ENCODE measurements around the gene ACTA2. TPM values are rescaled to one million over a fixed set of nuclear protein-coding genes. Genes with fewer than 3 reads are reported as not detected.

Gene ACTA2
- total RNA-seq, 1 experiment from 2014 or later: 2.4 TPM

- Histone ChIP-seq H3K18ac (ENCODE audit: insufficient read length, low read depth, low read length) (no peak overlapping the region), H3K27ac (ENCODE audit: insufficient read length, low read depth, low read length) (no peak overlapping the region), H4K20me1 (ENCODE audit: control insufficient read depth, insufficient read depth, insufficient read length) (no peaks in the 10 kb centered on the region), H2AK5ac (ENCODE audit: insufficient read length, low read length) (no peak overlapping the region), H4K8ac (replicated peaks; ENCODE audit: insufficient read length, low read depth, low read length) (no peak overlapping the region), H3K9ac (ENCODE audit: extremely low read depth, insufficient read length, low read length) (no peak overlapping the region), H3K14ac (ENCODE audit: insufficient read depth, low read length) (no peak overlapping the region), H2BK12ac (ENCODE audit: insufficient read length, low read depth, low read length) (no peak overlapping the region), H3K23ac (ENCODE audit: insufficient read length, low read depth, low read length) (no peak overlapping the region), H2BK5ac (ENCODE audit: insufficient read length, low read length) (no peak overlapping the region), H3K79me2 (ENCODE audit: insufficient read depth, low read length) (no peaks in the 10 kb centered on the region), H2BK15ac (ENCODE audit: low read depth, low read length) (no peak overlapping the region), H2BK120ac (ENCODE audit: low read depth, low read length, poor library complexity, severe bottlenecking) (no peak overlapping the region), H3K4ac (ENCODE audit: low read depth, low read length) (no peak overlapping the region), H3K4me1 (ENCODE audit: insufficient read depth, low read length) (peaks cover 3% of the 10 kb centered on the region; the same call in 1 of the 2 replicates), H3K9me3 (ENCODE audit: control insufficient read depth, low read depth, low read length) (no peaks in the 10 kb centered on the region), H3K4me2 (ENCODE audit: insufficient read depth, insufficient read length, low read length) (no peak overlapping the region), H4K5ac (ENCODE audit: insufficient read length, low read depth, low read length) (no peak overlapping the region), H3K56ac (ENCODE audit: insufficient read length, low read depth, low read length) (no peak overlapping the region), H2AFZ (ENCODE audit: low read length) (no peak overlapping the region), H3K23me2 (ENCODE audit: insufficient read length, low read depth, low read length, poor library complexity, severe bottlenecking) (no peaks in the 10 kb centered on the region), H3K27me3 (ENCODE audit: insufficient read depth, low read length) (no peaks in the 10 kb centered on the region), H4K91ac (ENCODE audit: insufficient read length, low read depth, low read length) (no peak overlapping the region), H3T11ph (ENCODE audit: low read length) (no peak overlapping the region), H2BK20ac (ENCODE audit: low read depth, low read length, poor library complexity, severe bottlenecking) (no peak overlapping the region), H3K79me1 (ENCODE audit: insufficient read depth, low read depth, low read length, poor library complexity, severe bottlenecking) (no peaks in the 10 kb centered on the region)
- no peak for TF ChIP-seq CTCF (conservative IDR thresholded peaks at IDR 0.05)
- H3K27me3 Mint-ChIP-seq (ENCODE audit: low read depth): no peaks in the 10 kb centered on the region
- no peak for DNase-seq
- no peak overlapping the region for H3K27ac Mint-ChIP-seq
- no peak overlapping the region for H3K4me3 Mint-ChIP-seq
- WGBS (ENCODE audit: extremely low coverage, insufficient read length, low lambda C conversion rate): no CpG with 5 or more reads among the region's 3 CpGs
- no peaks in the 10 kb centered on the region for H3K9me3 Mint-ChIP-seq
- no peaks in the 10 kb centered on the region for H3K36me3 Mint-ChIP-seq (ENCODE audit: insufficient read depth in 1 of 3, low read depth in 3 of 3)
- peaks cover 16 to 18% of the 10 kb centered on the region in 2 experiments for H3K4me1 Mint-ChIP-seq
Measured at GRCh38 chr10:88893611-88894010, 59.0 kb downstream of the ACTA2 start.
